H4 (cell line): Measurements from ENCODE around the gene DIS3L2. TPM values are rescaled to one million over a fixed set of nuclear protein-coding genes. Genes with fewer than 3 reads are reported as not detected.
"Not testable (repeated sequence)": the region's sequence is repeated elsewhere in the genome, so short reads cannot be mapped to it uniquely, and the experiment has no call there.

Experiments
- DNase-seq: peaks from one replicate; pipeline ENCODE4 v3.0.0-alpha.2; 2015; ENCODE audit warnings: low spot score
- total RNA-seq: library from RNA; depleted of rRNA; stranded (reverse); fragments of >200 nt; shearing (Covaris generic); gene quantifications from 2 replicates; pipeline ENCODE4 v1.2.3, GENCODE V29; 2014

The DIS3L2 gene
- total RNA-seq, 1 experiment from 2014 or later: 16.7 TPM

- DNase-seq: not testable (repeated sequence)
Observed at GRCh38 chr2:232115728-232116361, 154.3 kb downstream of the DIS3L2 start.

- DNase-seq: no peak
Observed at GRCh38 chr2:232116852-232117251, 155.3 kb downstream of the DIS3L2 start.

DNA sequence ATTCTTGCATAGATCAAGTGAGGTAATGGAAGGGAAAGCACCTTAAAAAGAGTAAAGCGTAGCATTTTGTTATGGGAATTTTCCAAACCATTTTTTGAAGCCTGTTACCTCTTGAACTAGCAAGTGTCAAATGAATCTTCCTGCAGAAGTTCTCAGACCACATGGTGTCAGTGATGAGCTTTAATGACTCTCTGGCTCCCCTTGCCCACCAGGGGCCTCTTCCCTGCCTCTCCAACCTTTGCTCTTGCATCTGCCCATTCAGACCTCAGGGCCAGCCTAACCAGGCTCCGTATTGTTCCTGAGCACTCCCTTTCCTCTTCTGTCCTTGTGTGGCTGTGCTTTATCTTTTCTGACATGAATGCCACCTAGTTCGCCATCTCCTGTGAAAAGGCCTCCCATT lies 155.9 kb downstream of the DIS3L2 start:
- no peak for DNase-seq

DNA sequence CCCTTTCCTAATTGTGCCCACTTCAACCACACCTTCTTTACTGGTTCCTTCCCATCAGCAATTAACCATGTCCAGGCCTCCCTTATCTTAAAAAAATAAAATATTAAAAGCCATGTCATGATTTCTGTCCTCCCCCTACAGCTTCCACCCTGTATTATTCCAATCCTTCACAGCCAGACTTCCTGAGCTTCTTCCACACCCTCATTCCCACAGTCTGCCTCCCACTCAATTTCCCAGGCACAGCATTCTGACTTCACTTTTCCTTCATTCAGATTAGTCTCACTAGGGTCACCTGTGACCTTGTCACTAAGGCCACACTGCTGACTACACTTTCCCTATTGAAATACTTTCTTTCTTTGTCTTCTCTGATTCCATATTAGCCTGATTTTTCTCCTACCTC lies 159.4 kb downstream of the DIS3L2 start:
- no peak for DNase-seq

- no peak for DNase-seq
Observed at GRCh38 chr2:232124309-232124708, 162.8 kb downstream of the DIS3L2 start.

DNA sequence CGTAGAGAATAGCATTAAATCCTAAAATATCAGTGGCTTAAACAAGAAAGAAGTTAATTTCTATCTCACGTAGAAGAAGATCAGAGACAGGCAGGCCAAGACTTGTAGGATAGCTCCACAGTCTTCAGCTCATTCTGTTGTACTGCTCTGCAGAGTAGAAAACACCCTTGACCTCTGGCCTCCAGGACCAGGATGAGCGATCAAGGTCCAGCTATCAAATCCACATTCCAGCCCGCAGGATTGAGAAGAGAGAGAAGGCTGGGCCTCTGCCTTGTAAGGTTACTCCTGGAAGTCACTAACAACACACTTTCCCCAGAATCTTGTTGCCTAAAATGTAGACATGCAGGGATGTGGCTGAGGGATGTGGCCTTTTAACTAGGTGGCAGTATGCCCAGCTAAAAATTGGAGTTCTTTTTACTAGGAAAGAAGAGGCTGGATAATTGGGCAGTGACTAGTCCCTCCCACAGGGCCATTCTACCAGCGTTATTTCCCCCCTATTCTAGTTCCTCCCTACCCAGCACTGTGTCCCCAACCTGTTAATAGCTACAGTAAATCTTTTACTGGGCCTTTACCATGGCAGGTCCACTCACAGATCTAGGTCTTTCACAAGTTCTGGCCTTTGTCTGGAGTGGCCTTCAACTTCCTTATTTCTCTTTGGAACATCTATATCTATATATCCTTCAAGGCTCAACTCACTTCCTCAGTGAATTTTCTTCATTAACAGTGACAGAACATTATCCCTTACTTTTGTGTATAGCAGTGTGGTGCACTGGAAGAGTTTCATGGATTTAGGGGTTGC lies 165.0 kb downstream of the DIS3L2 start:
- no peak for DNase-seq

GRCh38 chr2:232129483-232129882 lies 168.0 kb downstream of the DIS3L2 start:
- no peak for DNase-seq

DNA sequence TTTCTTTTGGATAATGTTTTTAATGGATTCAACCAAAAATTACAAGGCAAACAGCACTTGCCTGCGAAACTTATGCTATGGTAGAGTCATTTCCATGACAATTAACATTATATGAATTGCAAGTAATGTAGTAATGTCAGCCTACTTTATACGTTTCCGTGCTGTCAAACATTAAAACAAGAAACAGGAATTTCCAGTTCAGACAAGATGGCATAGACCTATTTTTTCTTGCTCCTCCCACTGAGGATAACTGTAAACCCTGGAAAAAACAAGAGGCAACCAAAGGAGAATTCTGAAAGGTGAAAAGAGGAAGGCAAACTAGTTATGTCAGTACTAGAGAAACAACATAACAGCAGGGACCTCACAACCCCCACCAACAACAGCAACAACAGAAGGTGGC lies 170.7 kb downstream of the DIS3L2 start:
- no peak for DNase-seq

DNA sequence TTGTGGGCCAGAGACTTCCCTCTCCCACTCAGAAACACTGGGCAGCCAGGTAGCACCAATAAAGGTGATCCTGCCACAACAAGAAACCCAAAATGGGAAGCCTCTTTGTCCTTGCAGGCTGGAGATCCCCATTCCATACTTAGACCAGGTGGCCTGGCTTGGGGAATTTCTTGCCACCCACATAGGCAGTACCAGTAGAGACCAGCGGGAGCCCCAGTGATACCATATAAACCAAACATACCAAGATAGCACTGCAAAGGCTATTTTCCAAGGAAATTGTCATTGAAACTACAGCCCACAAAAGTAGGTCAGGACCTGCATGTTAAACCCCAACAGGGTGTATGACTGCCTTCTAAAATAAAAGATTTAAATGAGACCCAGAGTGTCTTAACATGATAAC lies 171.6 kb downstream of the DIS3L2 start:
- no peak for DNase-seq

DNA sequence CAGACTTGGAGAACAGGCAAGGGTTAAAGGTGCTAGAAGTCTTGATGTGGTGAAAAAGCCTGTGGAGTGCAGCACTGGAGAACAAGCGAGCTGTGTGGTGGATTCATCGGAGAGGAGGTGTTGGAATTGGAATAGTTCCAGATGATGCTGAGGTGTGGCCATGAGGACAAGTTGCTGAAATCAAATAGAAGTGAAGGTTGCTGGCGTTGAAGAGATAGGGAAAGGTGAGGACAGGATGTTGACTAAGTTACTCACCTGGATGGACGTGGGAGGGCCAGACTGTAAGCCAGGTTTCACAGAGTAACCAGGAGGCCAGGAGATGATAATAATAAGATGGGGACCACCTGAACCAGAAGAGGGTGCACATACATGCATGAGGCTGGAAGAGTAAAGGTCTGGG lies 173.4 kb downstream of the DIS3L2 start:
- no peak for DNase-seq

- no peak for DNase-seq
Observed at GRCh38 chr2:232137356-232138147, 176.0 kb downstream of the DIS3L2 start.

DNA sequence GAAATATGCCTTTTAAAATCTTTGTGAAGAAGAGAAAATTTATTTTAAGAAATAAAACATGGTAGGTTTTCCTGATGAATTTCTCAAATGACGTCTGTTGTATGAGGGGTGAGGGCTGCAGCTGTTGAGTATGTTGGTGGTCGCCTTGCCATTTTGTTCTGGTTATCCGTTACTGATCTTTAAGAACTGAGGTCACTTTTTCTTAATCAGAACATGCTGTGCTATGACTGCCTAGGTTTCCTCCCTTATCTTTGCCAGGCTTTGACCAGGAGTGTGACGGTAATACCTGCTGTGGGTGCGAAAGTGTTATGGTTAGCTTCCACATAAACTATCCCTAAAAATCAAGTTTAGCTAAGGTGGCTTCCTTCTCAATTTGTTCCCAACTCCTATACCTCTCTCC lies 176.9 kb downstream of the DIS3L2 start:
- DNase-seq: no peak

DNA sequence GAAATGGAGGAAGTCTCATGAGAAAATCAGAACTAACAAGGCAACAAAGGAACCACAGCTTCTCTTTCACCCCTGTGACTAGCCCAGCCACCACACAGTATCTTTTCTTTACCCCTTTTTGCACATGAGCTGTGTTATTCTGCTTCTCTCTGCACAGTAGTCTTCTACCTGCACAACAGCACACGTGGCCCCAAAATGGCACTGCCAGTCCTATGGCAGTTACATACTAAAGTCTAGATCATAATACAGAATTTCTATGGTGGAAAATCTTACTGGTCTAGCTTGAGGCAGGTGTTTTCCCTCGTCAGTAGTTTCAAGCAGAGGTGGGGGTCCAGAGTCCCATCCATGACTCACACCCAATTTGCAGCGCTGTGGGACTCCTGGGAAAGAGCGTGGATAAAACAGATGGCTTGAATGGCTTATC lies 177.7 kb downstream of the DIS3L2 start:
- DNase-seq: no peak

DNA sequence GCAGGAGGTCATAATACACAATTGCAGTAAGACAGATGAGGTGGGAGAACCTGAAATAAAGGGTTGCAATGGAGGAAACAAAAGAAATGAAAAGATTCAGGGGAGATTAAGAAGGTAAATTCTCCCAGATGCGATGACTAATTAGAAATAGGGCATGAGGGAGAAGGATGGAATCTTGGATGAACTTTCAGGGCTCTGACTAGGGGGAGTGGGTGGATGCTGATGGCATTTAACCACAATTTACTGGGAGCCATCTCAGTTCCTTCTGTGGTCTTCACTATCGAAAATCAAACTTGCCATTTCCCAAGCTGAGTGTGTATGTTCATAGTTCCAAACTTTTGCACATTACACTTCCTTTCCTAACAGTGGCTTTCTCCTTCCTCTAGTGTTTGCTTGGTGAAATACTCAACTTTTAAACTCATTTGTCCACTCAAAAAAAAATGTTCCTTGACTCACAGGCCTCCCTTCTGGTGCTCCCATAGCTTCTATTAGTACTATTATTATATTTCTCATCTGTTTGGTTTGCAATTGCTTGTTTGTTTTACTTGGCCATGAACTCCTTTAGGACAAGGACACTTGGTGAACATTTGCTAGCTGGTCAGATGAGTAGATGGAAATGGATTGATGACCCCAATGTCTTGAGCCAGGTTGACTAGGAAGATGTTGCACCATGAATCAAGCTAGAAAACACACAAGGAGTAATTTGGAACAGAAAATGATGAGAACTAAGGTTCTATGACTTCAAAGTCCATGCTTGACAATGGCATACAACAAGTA lies 178.5 kb downstream of the DIS3L2 start:
- DNase-seq: no peak

DNA sequence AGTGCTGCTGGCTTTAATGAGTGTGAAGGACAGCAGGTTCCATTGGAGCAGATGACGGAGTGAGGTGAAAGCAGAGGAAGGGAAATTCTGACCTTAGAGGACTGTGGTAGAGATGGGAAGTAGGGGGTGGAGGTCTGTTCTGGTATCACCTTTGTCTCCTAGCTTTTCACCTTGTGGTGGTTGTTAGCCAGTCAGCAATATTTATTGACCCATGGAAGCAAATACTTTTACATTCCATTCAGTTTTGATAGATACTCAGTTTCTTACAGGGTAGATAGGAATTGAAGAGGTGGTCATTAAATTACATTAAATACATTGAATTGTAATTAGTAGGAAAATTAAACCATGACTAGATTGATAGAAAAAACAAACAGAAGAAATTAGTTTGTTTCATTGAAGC lies 180.1 kb downstream of the DIS3L2 start:
- DNase-seq: no peak

GRCh38 chr2:232142049-232142448 lies 180.5 kb downstream of the DIS3L2 start:
- no peak for DNase-seq

DNA sequence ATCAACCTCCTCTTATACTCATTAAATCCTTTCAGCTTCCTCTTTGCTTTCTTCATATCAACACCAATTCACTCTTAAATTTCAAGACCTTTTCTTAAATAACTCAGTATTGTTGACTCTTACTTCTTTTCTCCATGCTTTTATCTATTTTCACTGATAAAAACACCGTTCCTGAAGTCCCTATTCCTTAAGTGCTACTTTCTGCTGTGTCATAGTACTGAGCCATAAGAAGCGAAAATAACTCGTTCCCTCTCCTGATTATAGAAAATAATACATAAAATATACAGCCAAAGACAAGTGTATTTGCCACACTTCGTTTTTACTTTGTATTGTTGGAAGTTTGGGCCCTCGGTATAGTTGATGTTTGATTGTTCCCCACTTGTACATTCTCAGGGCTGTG lies 181.0 kb downstream of the DIS3L2 start:
- DNase-seq: no peak

DNA sequence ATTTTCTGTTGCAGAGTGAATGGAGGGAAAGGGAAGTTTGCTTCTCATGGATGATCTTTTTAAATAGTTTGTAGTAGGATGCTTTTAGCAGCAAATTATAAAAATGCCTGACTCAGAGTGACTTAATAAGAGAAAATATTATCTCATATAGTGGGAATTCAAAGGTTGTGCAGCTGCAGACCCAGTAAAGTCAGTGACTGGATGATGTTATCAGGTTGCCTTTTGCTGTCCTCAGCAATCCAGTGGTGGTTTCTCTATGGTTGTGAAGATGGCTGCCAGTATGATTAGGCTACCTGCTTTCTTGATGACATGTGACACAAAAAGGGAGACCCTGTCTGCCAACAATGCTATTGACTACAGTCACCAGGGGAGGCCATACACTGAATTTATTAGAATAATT lies 184.8 kb downstream of the DIS3L2 start:
- no peak for DNase-seq

DNA sequence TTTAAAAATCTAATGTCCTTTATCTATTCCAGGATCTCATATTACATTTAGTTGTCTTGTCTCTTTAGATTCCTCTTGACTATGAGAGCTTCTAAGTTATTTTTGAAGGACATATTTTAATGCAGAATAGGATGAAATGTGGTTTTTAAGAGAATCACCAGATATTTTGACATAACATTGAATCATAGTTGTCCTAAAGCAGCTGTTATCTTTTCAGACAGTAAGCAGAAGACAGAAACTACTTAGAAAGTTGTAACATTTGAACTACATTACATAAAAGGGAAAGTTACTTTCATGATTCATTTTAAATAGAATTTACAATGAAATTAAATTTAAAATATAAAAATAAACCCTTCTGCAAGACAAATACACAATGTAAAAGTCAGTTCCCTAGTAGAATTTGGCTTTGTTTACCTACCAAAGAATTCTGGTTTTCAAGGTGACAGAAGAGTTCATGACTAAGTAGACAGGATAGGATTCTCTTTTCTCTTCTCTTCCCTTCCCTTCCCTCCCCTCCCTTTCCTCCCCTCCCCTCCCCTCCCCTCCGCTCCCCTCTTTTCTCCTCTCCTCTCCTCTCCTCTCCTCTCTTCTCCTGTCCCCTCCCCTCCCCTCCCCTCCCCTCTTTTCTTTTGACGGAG lies 186.0 kb downstream of the DIS3L2 start:
- DNase-seq: no peak

DNA sequence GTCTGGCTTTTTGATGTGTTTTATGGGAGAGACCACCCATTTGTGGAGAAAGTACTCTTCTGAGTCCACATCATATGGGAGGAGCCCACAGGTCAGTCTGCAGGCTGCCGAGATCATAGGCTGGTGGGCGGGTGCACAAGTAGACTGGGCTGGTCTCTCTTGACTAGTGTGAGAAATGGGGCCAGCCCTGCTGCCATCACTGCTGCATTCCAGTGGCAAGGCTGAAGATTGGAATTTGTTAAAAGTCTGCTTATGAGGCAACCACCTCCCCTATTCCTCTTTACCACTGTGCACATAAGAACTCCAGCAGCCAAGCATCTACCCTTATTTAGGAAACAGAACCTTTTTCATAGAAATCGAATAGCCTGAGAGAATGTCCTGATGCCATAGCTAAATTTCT lies 200.7 kb downstream of the DIS3L2 start:
- DNase-seq: no peak

DNA sequence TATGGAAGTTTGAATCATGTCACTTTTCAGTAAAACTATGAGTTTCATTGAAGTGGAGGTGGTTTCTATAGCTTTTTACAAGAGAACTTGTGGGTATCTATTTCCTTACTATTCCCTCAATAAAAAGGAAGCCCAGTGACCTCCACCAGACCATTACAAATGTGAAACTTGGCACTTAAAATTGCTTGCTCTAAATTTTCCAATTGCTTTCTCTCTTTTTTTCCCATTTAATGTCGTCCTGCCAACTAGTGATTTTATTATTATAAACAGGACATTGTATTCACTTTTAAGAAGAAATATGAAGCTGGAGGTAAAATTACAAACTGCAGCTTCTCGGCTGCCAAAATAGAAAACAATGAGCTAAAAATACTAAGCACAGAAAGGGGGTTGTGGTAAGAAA lies 208.9 kb downstream of the DIS3L2 start:
- no peak for DNase-seq
